MM.1S (cell line): ENCODE measurements around the gene SLC24A4.

Experiments used
- CTCF ChIP-seq: fragments of 300-600 bp; sonication (generic); IDR thresholded peaks from 2 replicates; pipeline ENCODE4 v1.5.1; 2016; ENCODE audit warnings: antibody characterized with exemption, low read length, mixed read lengths
- EZH2 ChIP-seq: fragments of 300-600 bp; sonication (generic); optimal IDR thresholded peaks from 2 replicates; pipeline ENCODE3; 2017; ENCODE audit warnings: low read depth, mild to moderate bottlenecking, antibody characterized with exemption, low read length, mixed read lengths

GRCh38 chr14:92369097-92369496 is 46.1 kb downstream of the SLC24A4 start:
- TF ChIP-seq CTCF (no peak), EZH2 (no peak)
